HG03045 (cell line): Measurements from ENCODE around the gene SETD1A.
"Not testable (repeated sequence)": the region's sequence is repeated elsewhere in the genome, so short reads cannot be mapped to it uniquely, and the experiment has no call there.

ENCODE experiments used
- ATAC-seq: cut with Tn5 transposase; IDR thresholded peaks from one replicate; pipeline ENCODE4 v1.9.1; 2021; ENCODE audit warnings: mild to moderate bottlenecking, moderate library complexity; ENCODE audit not compliant: unreplicated experiment

The SETD1A gene

GRCh38 chr16:30928390-30928789 lies 29.2 kb upstream of the SETD1A start:
- ATAC-seq, result no peak

DNA sequence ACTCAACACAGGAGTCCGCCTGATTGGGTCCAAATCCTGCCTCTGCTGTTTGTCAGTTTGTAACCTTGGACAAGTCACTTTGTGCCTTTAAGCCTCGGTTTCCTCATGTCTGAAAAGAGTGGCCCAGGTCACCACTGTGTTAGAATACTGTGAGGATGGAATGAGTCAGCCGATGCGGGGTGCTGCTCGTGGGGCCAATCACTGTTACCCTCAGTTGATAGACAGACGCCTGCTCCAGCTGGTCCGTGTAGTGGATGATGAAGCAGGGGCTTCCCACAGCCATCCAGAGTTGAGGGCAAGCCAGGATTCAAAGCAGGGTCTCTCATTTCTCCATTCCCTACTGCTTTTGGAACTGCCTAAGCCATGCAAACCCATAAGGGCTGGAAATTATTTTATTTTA lies 28.4 kb upstream of the SETD1A start:
- ATAC-seq, result no peak

- no peak for ATAC-seq
Observed at GRCh38 chr16:30930160-30930571, 27.4 kb upstream of the SETD1A start.

DNA sequence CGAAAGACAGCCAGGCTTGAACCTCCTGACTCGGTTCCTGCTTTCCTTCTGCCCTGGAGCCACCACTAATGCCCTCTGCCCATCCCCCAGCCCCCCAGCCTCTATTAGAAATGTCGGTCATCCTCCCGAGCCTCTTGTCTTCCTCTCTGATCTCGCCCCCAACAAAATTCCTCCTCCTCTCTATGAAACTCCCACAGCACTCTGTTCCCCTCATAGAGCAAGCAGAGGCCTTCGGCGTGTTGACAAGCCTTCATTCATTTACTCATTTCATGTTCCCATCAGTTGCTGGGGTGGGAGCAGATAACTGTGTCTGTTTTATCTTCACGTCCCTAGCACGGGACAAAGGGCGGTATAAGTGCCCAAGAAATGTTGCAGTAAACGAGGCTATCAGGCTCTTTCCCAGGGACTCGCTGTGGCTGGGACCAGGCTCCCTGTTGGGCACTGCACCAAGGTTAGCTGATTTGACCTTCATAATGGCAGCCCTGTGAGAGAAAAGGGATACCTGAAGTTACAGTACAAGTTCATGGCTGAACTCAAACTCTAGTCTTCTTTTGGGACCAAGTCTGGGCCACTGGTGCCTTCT lies 26.4 kb upstream of the SETD1A start:
- ATAC-seq, result no peak

DNA sequence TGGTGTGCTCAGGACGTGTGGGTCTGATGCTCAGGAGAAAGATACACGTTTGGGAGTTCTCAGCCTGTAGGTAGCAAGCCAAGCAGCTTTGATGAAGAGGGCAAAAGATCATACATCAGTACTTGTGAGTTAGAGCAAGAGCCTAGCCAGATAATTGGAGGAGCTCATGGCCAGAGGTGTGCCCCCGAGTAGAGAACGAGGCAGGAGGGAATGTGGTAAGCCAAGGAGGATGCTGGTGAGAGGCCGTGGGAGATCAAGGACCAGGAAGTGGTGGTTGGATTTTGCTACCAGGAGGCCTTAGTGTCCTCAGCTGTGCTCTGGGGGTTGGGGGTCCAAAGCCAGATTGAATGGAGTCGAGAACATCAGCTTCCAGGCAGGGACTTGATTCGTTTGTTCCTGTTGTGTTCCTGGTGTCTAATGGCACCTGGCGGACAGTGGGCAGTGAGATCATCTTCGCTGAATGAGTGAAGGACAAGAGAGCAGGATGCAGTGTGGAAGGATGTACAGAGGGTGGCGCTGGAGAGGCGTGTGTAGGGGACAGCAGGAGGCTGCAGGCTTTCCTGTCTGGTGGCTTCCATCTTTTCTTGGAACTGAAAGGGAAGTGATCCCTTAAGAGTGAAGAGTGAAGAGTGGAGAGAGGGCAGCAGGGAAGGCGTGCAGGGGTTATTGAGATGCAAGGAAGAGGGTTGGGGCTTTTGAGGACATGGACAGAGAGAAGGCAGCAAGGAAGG lies 22.6 kb upstream of the SETD1A start:
- no peak for ATAC-seq

DNA sequence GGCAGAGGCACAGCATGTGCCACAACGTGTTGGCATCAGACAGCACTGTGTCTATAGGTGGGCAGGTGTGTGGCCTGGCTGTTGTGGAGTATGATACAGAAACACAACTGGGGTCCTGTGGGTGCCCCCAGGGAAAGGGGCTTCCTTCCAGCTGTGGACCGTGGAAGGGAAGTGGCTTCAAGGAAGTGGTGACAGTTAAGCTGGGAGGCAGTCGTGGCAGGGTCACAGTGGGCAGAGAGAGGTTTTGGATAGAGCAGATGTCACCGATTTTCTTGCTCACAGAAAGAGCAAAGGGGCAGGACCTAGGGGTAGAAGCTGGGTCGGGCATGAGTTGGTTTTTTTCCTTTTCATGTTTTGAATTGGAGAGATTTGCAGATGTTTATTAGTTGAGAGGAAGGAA lies 19.9 kb upstream of the SETD1A start:
- ATAC-seq, result no peak

DNA sequence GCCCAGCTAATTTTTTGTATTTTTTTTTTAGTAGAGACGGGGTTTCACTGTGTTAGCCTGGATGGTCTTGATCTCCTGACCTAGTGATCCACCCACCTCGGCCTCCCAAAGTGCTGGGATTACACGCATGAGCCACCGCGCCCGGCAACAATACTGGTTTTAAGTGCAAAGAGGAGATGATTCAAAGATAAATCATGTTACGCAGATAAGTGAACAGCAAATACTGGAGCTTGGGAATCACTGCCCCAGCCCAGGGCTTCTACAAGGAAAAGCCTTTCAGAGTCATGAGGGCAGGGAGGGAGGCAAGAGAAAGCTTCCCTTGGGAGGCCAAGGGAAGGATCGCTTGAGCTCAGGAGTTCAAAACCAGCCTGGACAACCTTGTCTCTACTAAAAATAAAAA lies 18.0 kb upstream of the SETD1A start:
- not testable (repeated sequence) for ATAC-seq

DNA sequence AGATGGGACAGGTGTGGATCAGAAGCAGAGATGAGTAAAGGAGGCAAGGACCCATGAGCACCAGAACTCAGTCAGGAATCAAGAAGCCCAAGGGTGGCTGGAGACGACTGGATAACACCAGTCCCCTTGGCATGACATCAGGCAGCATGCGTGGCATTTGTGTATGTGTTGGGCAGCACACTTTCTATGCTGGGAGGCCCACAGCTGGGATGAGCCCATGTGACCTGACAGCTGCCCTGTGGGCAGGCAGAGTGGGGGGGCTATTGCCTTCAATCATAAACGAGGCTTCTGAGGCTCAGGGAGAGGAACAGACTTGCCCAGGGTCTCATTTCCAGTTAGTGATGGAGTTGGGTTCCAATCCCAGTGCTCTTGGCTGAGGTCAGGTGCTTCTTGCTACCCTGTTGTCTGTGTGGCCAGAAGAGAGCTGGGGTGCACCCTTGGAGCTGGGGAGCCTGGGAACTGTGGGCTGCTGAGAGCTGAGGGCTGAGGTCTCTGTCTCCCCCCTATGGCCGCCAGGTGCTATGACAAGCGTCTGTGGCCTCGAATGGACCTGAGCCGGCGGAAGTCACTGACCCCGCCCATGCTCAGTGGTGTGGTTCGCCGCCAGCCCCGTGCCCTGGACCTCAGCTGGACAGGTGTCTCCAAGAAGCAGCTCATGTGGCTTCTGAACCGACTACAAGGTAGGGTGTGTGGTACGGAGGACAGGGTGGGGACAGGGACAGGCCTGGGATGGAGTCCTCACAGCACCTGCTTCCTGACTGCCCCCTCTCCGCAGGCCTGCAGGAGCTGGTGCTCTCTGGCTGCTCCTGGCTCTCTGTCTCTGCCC lies 15.7 kb upstream of the SETD1A start:
- ATAC-seq, result peak; percentile 75

DNA sequence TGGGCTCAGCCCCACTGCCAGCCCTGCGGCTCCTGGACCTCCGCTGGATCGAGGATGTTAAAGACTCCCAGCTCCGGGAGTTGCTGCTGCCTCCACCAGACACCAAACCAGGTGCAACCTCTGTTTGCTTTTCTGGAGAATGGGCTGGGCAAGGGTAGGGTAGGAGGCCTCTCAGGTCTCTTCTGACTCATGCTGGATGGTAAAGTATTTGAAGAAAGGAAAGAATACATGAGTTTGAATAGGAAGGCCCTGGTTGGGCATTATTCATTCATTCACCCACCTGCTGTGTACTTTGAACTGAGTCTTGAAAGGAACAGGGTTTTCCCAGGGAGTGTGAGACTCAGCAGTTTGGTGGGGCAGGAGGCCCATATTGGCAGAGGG lies 15.1 kb upstream of the SETD1A start:
- no peak for ATAC-seq

- ATAC-seq, result no peak
Observed at GRCh38 chr16:30944352-30944751, 13.2 kb upstream of the SETD1A start.

GRCh38 chr16:30946671-30947540 lies 10.6 kb upstream of the SETD1A start:
- ATAC-seq, result no peak

GRCh38 chr16:30947541-30947858 lies 10.1 kb upstream of the SETD1A start:
- no peak for ATAC-seq

GRCh38 chr16:30947859-30948666 lies 9.5 kb upstream of the SETD1A start:
- peak; percentile 12 for ATAC-seq

- peak; percentile 60 for ATAC-seq
Observed at GRCh38 chr16:30948667-30949649, 8.6 kb upstream of the SETD1A start, which contains the start of gene ORAI3. Gene ORAI3, plus strand, starts transcription at chr16:30949068. Its CDS starts 222 bp downstream, at chr16:30949290.

DNA sequence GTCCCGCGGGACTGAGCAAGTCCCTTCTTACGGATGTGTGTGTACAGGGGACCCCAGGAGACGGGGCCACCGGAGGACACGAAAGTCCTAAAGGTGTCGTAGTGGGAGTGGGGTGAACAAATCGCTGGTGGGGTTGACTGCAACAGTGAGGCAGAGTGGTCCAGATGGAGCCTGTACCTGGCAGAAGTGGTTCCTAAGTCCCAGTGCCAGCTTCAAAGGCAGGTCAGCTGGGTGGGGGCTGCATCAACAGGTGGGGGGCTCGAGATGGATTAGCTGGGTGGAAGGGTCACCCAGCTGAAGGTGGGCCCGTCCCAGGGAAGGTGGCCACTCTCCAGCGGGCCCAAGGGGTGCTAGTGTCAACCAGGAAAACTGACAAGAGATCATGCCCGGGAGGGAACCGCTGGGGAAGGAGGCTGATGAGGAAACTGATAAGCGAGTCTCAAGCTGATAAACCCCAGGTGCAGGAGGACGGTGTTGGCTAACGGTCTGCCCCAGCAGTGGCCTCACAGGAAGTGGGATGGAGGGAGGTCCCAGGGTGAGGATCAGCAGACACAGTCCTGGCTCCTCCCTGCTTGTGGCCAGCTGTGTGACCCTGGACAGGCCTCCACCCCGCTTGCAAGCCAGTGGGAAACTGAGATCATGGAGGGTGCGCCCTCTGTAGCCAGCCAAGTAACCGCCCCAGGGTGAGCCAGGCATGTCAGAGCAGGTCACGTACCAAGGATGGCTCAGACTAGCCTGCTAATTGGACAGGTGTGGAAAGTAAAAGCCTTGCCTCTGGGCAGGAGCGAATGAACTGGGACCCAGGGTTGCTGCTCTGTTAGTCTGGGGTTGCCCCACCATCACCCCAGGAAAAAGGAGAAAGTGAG lies 7.7 kb upstream of the SETD1A start:
- ATAC-seq, result no peak

DNA sequence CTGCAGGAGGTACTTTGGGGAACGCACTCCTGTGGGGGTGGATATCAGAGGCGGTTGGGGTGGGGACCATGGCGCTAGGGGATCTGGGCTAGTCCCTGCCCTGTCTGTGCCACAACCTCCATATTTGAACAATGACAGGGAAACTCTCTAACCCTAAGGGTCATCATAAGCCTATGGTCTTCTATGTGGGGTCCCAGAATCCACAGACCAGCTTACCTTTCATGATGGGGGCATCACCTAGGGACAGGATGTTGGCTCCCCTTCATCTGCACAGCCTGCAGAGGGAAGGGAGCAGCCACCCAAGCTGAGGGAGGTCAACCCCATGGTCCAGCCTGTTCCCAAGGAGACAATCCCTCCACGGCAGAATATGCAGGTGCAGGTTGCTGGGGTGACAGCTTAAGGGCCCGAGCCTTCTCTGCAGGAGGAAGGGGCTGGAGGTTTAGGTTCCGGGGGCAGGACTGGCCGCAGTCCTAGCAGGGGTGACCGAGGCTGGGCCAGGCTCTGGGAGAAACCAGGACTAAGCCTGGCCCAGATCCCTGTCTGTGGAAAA lies 7.0 kb upstream of the SETD1A start:
- ATAC-seq, result no peak

- ATAC-seq, result no peak
Observed at GRCh38 chr16:30951193-30951592, 6.4 kb upstream of the SETD1A start.

GRCh38 chr16:30951750-30952149 lies 5.8 kb upstream of the SETD1A start:
- ATAC-seq, result no peak
